ENCODE measurements around the gene TOM1L2.

TOM1L2 gene

DNA sequence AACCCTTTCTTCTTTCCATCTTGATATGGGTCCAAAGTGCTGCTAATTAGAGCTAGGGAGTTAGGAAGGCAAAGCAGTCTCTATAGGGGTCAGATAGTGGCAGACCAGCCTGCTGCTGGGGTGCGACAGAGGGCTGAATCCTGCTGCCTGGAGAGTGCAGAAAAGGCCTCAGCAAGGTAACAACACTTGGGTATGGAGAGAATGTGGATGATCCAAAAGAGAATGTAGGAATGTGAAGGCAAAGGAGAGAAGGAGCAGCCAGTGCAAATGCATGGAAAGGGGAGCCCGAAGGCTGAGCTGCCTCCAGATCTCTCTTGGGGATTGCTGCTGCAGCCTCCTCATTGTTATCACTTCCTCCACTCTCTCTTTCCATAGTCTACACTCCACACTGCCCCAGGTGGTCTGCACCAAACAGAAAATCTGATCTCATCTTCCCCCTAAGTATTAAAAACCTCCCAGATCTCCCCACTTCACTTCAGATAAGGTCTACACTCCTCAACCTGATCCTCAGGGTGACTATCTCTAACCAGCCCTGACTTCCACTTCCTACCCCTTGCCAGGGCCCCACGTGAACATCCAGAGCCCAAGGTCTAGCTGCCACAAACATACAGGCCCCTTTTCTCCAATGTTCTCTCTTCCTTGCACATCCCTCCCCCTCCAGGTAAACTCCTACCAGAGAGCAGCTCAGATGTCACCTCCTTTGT, 28.8 kb downstream of the TOM1L2 start:
- no peak for TF ChIP-seq TEAD4 (IDR thresholded peaks at IDR 0.05)
- 0 out of 2 replicates have a peak, but pooled peaks have one; percentile 11 for TF ChIP-seq TCF12 (IDR thresholded peaks at IDR 0.05; ENCODE audit: low read depth)
- TF ChIP-seq ZBTB7A (IDR thresholded peaks at IDR 0.05; ENCODE audit: low read depth), result no peak
- TF ChIP-seq EGR1 (IDR thresholded peaks at IDR 0.05), result no peak
- TF ChIP-seq, protein P1, sequence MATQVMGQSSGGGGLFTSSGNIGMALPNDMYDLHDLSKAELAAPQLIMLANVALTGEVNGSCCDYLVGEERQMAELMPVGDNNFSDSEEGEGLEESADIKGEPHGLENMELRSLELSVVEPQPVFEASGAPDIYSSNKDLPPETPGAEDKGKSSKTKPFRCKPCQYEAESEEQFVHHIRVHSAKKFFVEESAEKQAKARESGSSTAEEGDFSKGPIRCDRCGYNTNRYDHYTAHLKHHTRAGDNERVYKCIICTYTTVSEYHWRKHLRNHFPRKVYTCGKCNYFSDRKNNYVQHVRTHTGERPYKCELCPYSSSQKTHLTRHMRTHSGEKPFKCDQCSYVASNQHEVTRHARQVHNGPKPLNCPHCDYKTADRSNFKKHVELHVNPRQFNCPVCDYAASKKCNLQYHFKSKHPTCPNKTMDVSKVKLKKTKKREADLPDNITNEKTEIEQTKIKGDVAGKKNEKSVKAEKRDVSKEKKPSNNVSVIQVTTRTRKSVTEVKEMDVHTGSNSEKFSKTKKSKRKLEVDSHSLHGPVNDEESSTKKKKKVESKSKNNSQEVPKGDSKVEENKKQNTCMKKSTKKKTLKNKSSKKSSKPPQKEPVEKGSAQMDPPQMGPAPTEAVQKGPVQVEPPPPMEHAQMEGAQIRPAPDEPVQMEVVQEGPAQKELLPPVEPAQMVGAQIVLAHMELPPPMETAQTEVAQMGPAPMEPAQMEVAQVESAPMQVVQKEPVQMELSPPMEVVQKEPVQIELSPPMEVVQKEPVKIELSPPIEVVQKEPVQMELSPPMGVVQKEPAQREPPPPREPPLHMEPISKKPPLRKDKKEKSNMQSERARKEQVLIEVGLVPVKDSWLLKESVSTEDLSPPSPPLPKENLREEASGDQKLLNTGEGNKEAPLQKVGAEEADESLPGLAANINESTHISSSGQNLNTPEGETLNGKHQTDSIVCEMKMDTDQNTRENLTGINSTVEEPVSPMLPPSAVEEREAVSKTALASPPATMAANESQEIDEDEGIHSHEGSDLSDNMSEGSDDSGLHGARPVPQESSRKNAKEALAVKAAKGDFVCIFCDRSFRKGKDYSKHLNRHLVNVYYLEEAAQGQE (IDR thresholded peaks at IDR 0.05; ENCODE audit: low read depth), result no peak
- TF ChIP-seq USF1 (IDR thresholded peaks at IDR 0.05), result no peak
- TF ChIP-seq CREB1 (IDR thresholded peaks at IDR 0.05; ENCODE audit: low read depth), result no peak
- TF ChIP-seq RAD21 (IDR thresholded peaks at IDR 0.05; ENCODE audit: low read depth), result no peak

- TF ChIP-seq EGR1 (IDR thresholded peaks at IDR 0.05), result no peak
- TF ChIP-seq USF1 (IDR thresholded peaks at IDR 0.05), result no peak
- no peak for TF ChIP-seq YY1 (IDR thresholded peaks at IDR 0.05; ENCODE audit: low read depth)
- TF ChIP-seq TAF1 (IDR thresholded peaks at IDR 0.05; ENCODE audit: low read depth), result no peak
- TF ChIP-seq, protein P1 (IDR thresholded peaks at IDR 0.05; ENCODE audit: low read depth), result no peak
- TF ChIP-seq CREB1 (IDR thresholded peaks at IDR 0.05; ENCODE audit: low read depth), result no peak
- TF ChIP-seq CEBPB (IDR thresholded peaks at IDR 0.05), result no peak
- TF ChIP-seq, protein P2, sequence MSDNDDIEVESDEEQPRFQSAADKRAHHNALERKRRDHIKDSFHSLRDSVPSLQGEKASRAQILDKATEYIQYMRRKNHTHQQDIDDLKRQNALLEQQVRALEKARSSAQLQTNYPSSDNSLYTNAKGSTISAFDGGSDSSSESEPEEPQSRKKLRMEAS (IDR thresholded peaks at IDR 0.05), result no peak; the same call in 1 of the 2 replicates
- TF ChIP-seq TCF12 (IDR thresholded peaks at IDR 0.05; ENCODE audit: low read depth), result no peak
- no peak for TF ChIP-seq RAD21 (IDR thresholded peaks at IDR 0.05; ENCODE audit: low read depth)
- no peak for TF ChIP-seq EP300 (IDR thresholded peaks at IDR 0.05; ENCODE audit: borderline replicate concordance)
- TF ChIP-seq FOXM1 (IDR thresholded peaks at IDR 0.05; ENCODE audit: borderline replicate concordance, low read depth), result no peak
- no peak for TF ChIP-seq NFIC (IDR thresholded peaks at IDR 0.05)
- TF ChIP-seq ZBTB7A (IDR thresholded peaks at IDR 0.05; ENCODE audit: low read depth), result no peak
- no peak; the same call in 1 of the 2 replicates for TF ChIP-seq TEAD4 (IDR thresholded peaks at IDR 0.05)
Observed at GRCh38 chr17:17942846-17943245, 29.4 kb downstream of the TOM1L2 start.

DNA sequence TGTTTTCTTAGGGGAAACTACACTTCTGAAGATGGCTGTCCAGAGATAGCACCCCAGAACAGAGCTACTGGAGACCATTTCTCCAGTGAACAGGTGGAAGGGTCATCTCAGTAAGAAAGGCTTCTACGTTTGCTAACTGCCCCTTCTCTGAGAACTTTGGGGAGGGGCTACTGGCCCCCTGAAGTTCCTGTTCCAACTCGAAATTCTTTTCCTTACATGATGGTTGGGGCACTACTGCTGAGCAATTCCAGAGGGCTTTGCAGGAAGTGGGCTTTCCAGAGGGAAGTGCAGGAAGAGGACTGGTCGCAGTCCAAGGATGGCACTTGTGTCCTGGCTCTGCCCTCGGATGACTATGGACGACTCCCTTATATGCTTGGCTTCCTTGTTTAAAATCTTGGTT, 31.2 kb downstream of the TOM1L2 start:
- no peak for TF ChIP-seq TCF12 (IDR thresholded peaks at IDR 0.05; ENCODE audit: low read depth)
- TF ChIP-seq YY1 (IDR thresholded peaks at IDR 0.05; ENCODE audit: low read depth), result no peak
- TF ChIP-seq, protein P1 (IDR thresholded peaks at IDR 0.05; ENCODE audit: low read depth), result no peak
- no peak for TF ChIP-seq EP300 (IDR thresholded peaks at IDR 0.05; ENCODE audit: borderline replicate concordance)
- no peak for TF ChIP-seq CREB1 (IDR thresholded peaks at IDR 0.05; ENCODE audit: low read depth)
- no peak for TF ChIP-seq NFIC (IDR thresholded peaks at IDR 0.05)

DNA sequence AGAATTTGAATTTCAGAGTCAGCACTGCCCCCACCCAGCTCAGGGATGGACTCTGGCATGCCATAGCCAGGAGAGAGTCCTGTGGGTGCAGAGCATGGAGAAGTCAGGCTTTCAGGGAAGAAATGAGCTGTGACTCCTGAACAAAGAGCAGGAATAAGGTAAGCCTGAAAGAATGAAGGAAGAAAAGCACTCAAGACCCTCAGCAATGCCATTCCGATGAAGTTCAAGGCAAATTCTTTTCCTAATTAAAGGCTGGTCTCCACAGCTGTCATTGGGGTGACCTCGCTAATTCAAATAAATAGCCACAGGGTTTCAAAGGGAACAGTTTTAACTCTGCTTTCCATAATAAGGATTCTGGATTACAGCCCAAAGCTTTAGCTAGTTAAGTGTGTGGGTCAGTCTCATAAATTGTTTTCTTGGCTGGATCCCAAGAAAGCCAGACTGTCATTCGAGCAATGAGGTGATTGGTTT, 31.7 kb downstream of the TOM1L2 start:
- TF ChIP-seq EP300 (IDR thresholded peaks at IDR 0.05; ENCODE audit: borderline replicate concordance) (peak; percentile 97), RAD21 (IDR thresholded peaks at IDR 0.05; ENCODE audit: low read depth) (peak; percentile 21; the same call in 1 of the 2 replicates), CEBPB (IDR thresholded peaks at IDR 0.05) (peak; percentile 38; the same call in 1 of the 2 replicates), FOXM1 (IDR thresholded peaks at IDR 0.05; ENCODE audit: borderline replicate concordance, low read depth) (peak; percentile 96), TEAD4 (IDR thresholded peaks at IDR 0.05) (peak; percentile 94), USF1 (IDR thresholded peaks at IDR 0.05) (no peak), TCF12 (IDR thresholded peaks at IDR 0.05; ENCODE audit: low read depth) (peak; percentile 96), NFIC (IDR thresholded peaks at IDR 0.05) (peak; percentile 95), CREB1 (IDR thresholded peaks at IDR 0.05; ENCODE audit: low read depth) (no peak)
- TF ChIP-seq, protein P1 (IDR thresholded peaks at IDR 0.05; ENCODE audit: low read depth), result no peak; the same call in 1 of the 2 replicates

All from Ishikawa (cell line).